Hepatocyte (in vitro differentiated cells): ENCODE results near the gene LHX5. TPM values are rescaled to one million over a fixed set of nuclear protein-coding genes. Genes with fewer than 3 reads are reported as not detected.

Experiments used
- DNase-seq: peaks from one replicate; pipeline ENCODE4 v3.0.0-alpha.2; 2016; ENCODE audit warnings: low spot score
- H2AFZ ChIP-seq: fragments of 200-600 bp; sonication (generic); 2 replicates; pipeline ENCODE4 v1.6.0; 2016; ENCODE audit warnings: antibody characterized with exemption, mild to moderate bottlenecking
- H3K27ac ChIP-seq: fragments of 200-600 bp; sonication (generic); 2 replicates; pipeline ENCODE4 v1.5.1; 2016; ENCODE audit warnings: mild to moderate bottlenecking
- H3K27me3 ChIP-seq: fragments of 200-600 bp; sonication (generic); 2 replicates; pipeline ENCODE4 v1.6.1; 2016
- H3K36me3 ChIP-seq: fragments of 200-600 bp; sonication (generic); replicated peaks from 2 replicates; pipeline ENCODE4 v1.5.1; 2016; ENCODE audit warnings: low read depth; ENCODE audit not compliant: insufficient read depth
- H3K4me1 ChIP-seq: fragments of 200-600 bp; sonication (generic); 2 replicates; pipeline ENCODE4 v1.5.1; 2016; ENCODE audit warnings: mild to moderate bottlenecking, moderate library complexity; ENCODE audit not compliant: insufficient read depth
- H3K4me2 ChIP-seq: fragments of 200-600 bp; sonication (generic); 2 replicates; pipeline ENCODE4 v1.6.0; 2016
- H3K4me3 ChIP-seq: fragments of 200-600 bp; sonication (generic); 2 replicates; pipeline ENCODE4 v1.5.1; 2016; ENCODE audit warnings: mild to moderate bottlenecking
- H3K79me2 ChIP-seq: fragments of 200-600 bp; sonication (generic); 2 replicates; pipeline ENCODE4 v1.6.0; 2017; ENCODE audit warnings: mild to moderate bottlenecking
- H3K9me2 ChIP-seq: fragments of 200-600 bp; sonication (generic); replicated peaks from 2 replicates; pipeline ENCODE4 v1.6.0; 2017; ENCODE audit warnings: mild to moderate bottlenecking; ENCODE audit not compliant: insufficient read depth
- H3K9me3 ChIP-seq: fragments of 200-600 bp; sonication (generic); 2 replicates; pipeline ENCODE4 v1.5.1; 2016; ENCODE audit warnings: low read depth, mild to moderate bottlenecking
- H4K20me1 ChIP-seq: fragments of 200-600 bp; sonication (generic); 2 replicates; pipeline ENCODE4 v1.6.0; 2016; ENCODE audit warnings: mild to moderate bottlenecking; ENCODE audit not compliant: insufficient read depth, poor library complexity, severe bottlenecking
- CTCF ChIP-seq: fragments of 200-600 bp; sonication (generic); IDR thresholded peaks from 2 replicates; pipeline ENCODE4 v1.5.1; 2016; ENCODE audit warnings: antibody characterized with exemption, mild to moderate bottlenecking; ENCODE audit not compliant: poor library complexity
- EZH2 ChIP-seq: fragments of 200-600 bp; sonication (generic); IDR thresholded peaks from 2 replicates; pipeline ENCODE4 v1.6.1; 2016; ENCODE audit warnings: antibody characterized with exemption, mild to moderate bottlenecking, borderline replicate concordance
- EZH2phosphoT487 ChIP-seq: fragments of 200-600 bp; sonication (generic); IDR thresholded peaks from one replicate; pipeline ENCODE4 v1.6.1; 2018; ENCODE audit warnings: antibody characterized with exemption, mild to moderate bottlenecking, low read depth, moderate library complexity; ENCODE audit not compliant: unreplicated experiment, severe bottlenecking
- WGBS: methylation state at CpG from one replicate; pipeline ENCODE4 v1.1.6; 2016; ENCODE audit warnings: low lambda C conversion rate; ENCODE audit errors: missing lambda C conversion rate; 5-methylcytosine and 5-hydroxymethylcytosine counted together
- polyA plus RNA-seq: library from polyadenylated mRNA; unstranded; fragments of >200 nt; fragmentation: Nextera tagmentation; extraction: Ambion mirVana; gene quantifications from 2 replicates; pipeline ENCODE4 v1.2.1, GENCODE V29; 2016
- total RNA-seq: library from RNA; depleted of rRNA; stranded (reverse); fragments of >200 nt; gene quantifications from 2 replicates; pipeline ENCODE4 v1.2.3, GENCODE V29; 2014

LHX5 gene
- total and polyA plus RNA-seq, 2 experiments from 2014 or later = 0.06 to 0.10 TPM

GRCh38 chr12:113469949-113470743 is 1.5 kb downstream of the LHX5 start:
- Histone ChIP-seq H3K27me3 (peaks cover 100% of the 10 kb centered on the region), H4K20me1 (no peaks in the 10 kb centered on the region), H3K9me3 (no peaks in the 10 kb centered on the region), H3K9me2 (no peaks in the 10 kb centered on the region), H2AFZ (no peak overlapping the region), H3K27ac (no peak overlapping the region), H3K79me2 (no peaks in the 10 kb centered on the region), H3K36me3 (no peaks in the 10 kb centered on the region), H3K4me3 (no peak overlapping the region), H3K4me1 (peaks cover 4% of the 10 kb centered on the region), H3K4me2 (no peak overlapping the region)
- no peak for DNase-seq
- 11% methylated on average over 19 of the region's 19 CpGs for WGBS
- TF ChIP-seq CTCF (no peak), EZH2 (no peak), EZH2phosphoT487 (no peak)

- H3K4me3 ChIP-seq = no peak overlapping the region
- TF ChIP-seq EZH2phosphoT487 (peak; percentile 20), EZH2 (no peak), CTCF (no peak)
- H2AFZ ChIP-seq = no peak overlapping the region
- 14% methylated on average over 17 of the region's 17 CpGs for WGBS
- no peaks in the 10 kb centered on the region for H3K79me2 ChIP-seq
- no peak for DNase-seq
- H4K20me1 ChIP-seq = no peaks in the 10 kb centered on the region
- no peaks in the 10 kb centered on the region for H3K36me3 ChIP-seq
- no peaks in the 10 kb centered on the region for H3K9me3 ChIP-seq
- no peaks in the 10 kb centered on the region for H3K9me2 ChIP-seq
- no peak overlapping the region for H3K27ac ChIP-seq
- peaks cover 100% of the 10 kb centered on the region for H3K27me3 ChIP-seq
- no peak overlapping the region for H3K4me2 ChIP-seq
- H3K4me1 ChIP-seq = peaks cover 4% of the 10 kb centered on the region
Observed at GRCh38 chr12:113469224-113469948, 2.3 kb downstream of the LHX5 start.

- Histone ChIP-seq H3K4me3 (no peak overlapping the region), H3K9me2 (no peaks in the 10 kb centered on the region), H3K4me1 (peaks cover 4% of the 10 kb centered on the region), H3K36me3 (no peaks in the 10 kb centered on the region), H4K20me1 (no peaks in the 10 kb centered on the region), H3K9me3 (no peaks in the 10 kb centered on the region), H2AFZ (no peak overlapping the region), H3K27ac (no peak overlapping the region), H3K4me2 (peak overlapping the region; percentile 83), H3K79me2 (no peaks in the 10 kb centered on the region), H3K27me3 (peaks cover 100% of the 10 kb centered on the region)
- no peak for DNase-seq
- no peak for TF ChIP-seq EZH2phosphoT487
- TF ChIP-seq CTCF = no peak
- TF ChIP-seq EZH2 = no peak
- WGBS = 3% methylated on average over 34 of the region's 38 CpGs
Observed at GRCh38 chr12:113468365-113469223, 3.1 kb downstream of the LHX5 start.
